ENCODE measurements around the gene ARHGEF1.

Gene ARHGEF1

DNA sequence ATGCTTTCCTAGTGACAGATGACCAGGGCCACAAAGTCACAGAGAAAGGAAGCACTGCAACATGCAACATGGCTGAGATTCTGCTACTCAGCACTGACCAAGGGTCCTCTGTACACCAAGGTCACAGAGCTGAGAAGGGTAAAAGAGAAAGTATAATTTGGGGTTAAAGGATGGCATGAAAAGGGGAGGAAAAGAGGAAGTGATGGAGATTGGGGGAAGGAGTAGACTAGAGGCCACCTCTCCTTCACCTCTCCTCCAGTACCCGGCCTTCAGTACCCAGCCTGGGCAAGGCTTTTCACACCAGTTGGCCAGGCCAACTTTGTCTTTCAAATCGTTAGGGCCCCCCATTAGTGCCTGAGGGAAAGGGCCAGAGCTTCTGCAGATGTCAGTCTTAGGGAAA lies 29.2 kb upstream of the ARHGEF1 start:
- Histone ChIP-seq H3K4me3 (ENCODE audit: low read depth, low read length) (no peak overlapping the region), H3K36me3 (ENCODE audit: control insufficient read depth in 2 of 2, insufficient read depth in 1 of 2, low read length in 2 of 2) (no peaks in the 10 kb centered on the region), H3K9me3 (ENCODE audit: control insufficient read depth, insufficient read depth, low read depth, low read length) (no peaks in the 10 kb centered on the region), H3K4me1 (ENCODE audit: control insufficient read depth, insufficient read depth, low read length) (no peaks in the 10 kb centered on the region), H3K27ac (ENCODE audit: extremely low read depth, low read depth, low read length) (no peak overlapping the region)
- ChIA-PET CTCF (interaction anchor here (0.6 to 2.6 kb wide), 5 partner anchors 18 to 1692 kb away, joined by 3 to 14 read pairs (median 5); no protein-coding TSS in a partner anchor), POLR2A (interaction anchor here (2.9 kb wide), 1 partner anchor 12 kb away, joined by 9 read pairs; no protein-coding TSS in a partner anchor)
- no peak for TF ChIP-seq ZNF169 (tag by site-specific recombination; IDR thresholded peaks at IDR 0.05)
- TF ChIP-seq ZNF155 (tag by site-specific recombination; IDR thresholded peaks at IDR 0.05), result no peak
- TF ChIP-seq KLF9 (tag by site-specific recombination; IDR thresholded peaks at IDR 0.05; ENCODE audit: low read depth), result no peak
- TF ChIP-seq ZNF670 (tag by site-specific recombination; IDR thresholded peaks at IDR 0.05; ENCODE audit: low read depth), result no peak
- TF ChIP-seq, protein P1, sequence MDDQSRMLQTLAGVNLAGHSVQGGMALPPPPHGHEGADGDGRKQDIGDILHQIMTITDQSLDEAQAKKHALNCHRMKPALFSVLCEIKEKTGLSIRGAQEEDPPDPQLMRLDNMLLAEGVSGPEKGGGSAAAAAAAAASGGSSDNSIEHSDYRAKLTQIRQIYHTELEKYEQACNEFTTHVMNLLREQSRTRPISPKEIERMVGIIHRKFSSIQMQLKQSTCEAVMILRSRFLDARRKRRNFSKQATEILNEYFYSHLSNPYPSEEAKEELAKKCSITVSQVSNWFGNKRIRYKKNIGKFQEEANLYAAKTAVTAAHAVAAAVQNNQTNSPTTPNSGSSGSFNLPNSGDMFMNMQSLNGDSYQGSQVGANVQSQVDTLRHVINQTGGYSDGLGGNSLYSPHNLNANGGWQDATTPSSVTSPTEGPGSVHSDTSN (CRISPR knock-in tag; IDR thresholded peaks at IDR 0.05), result no peak
- no peak for TF ChIP-seq KLF10 (tag by site-specific recombination; IDR thresholded peaks at IDR 0.05)
- TF ChIP-seq, protein P2, sequence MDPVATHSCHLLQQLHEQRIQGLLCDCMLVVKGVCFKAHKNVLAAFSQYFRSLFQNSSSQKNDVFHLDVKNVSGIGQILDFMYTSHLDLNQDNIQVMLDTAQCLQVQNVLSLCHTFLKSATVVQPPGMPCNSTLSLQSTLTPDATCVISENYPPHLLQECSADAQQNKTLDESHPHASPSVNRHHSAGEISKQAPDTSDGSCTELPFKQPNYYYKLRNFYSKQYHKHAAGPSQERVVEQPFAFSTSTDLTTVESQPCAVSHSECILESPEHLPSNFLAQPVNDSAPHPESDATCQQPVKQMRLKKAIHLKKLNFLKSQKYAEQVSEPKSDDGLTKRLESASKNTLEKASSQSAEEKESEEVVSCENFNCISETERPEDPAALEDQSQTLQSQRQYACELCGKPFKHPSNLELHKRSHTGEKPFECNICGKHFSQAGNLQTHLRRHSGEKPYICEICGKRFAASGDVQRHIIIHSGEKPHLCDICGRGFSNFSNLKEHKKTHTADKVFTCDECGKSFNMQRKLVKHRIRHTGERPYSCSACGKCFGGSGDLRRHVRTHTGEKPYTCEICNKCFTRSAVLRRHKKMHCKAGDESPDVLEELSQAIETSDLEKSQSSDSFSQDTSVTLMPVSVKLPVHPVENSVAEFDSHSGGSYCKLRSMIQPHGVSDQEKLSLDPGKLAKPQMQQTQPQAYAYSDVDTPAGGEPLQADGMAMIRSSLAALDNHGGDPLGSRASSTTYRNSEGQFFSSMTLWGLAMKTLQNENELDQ (tag by site-specific recombination; IDR thresholded peaks at IDR 0.05; ENCODE audit: low read depth), result no peak
- TF ChIP-seq ZNF211 (tag by site-specific recombination; IDR thresholded peaks at IDR 0.05; ENCODE audit: low read depth), result no peak
- no peak for TF ChIP-seq GLIS1 (tag by site-specific recombination; IDR thresholded peaks at IDR 0.05)
- no peak for TF ChIP-seq ZNF184 (tag by site-specific recombination; IDR thresholded peaks at IDR 0.05)
- no peak for TF ChIP-seq ZNF843 (tag by site-specific recombination; IDR thresholded peaks at IDR 0.05)
- no peak for TF ChIP-seq ZNF394 (tag by site-specific recombination; IDR thresholded peaks at IDR 0.05; ENCODE audit: borderline replicate concordance)
- no peak for TF ChIP-seq ZNF555 (tag by site-specific recombination; conservative IDR thresholded peaks at IDR 0.05)
- TF ChIP-seq ZNF558 (tag by site-specific recombination; IDR thresholded peaks at IDR 0.05), result no peak
- TF ChIP-seq, protein P3, sequence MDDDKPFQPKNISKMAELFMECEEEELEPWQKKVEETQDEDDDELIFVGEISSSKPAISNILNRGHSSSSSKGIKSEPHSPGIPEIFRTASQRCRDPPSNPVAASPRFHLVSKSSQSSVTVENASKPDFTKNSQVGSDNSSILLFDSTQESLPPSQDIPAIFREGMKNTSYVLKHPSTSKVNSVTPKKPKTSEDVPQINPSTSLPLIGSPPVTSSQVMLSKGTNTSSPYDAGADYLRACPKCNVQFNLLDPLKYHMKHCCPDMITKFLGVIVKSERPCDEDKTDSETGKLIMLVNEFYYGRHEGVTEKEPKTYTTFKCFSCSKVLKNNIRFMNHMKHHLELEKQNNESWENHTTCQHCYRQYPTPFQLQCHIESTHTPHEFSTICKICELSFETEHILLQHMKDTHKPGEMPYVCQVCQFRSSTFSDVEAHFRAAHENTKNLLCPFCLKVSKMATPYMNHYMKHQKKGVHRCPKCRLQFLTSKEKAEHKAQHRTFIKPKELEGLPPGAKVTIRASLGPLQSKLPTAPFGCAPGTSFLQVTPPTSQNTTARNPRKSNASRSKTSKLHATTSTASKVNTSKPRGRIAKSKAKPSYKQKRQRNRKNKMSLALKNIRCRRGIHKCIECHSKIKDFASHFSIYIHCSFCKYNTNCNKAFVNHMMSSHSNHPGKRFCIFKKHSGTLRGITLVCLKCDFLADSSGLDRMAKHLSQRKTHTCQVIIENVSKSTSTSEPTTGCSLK (tag by site-specific recombination; IDR thresholded peaks at IDR 0.05), result no peak

- Histone ChIP-seq H3K36me3 (ENCODE audit: control insufficient read depth in 2 of 2, insufficient read depth in 1 of 2, low read length in 2 of 2) (peaks cover 35 to 39% of the 10 kb centered on the region in 2 experiments), H3K4me1 (ENCODE audit: control insufficient read depth, insufficient read depth, low read length) (peaks cover 27% of the 10 kb centered on the region), H3K27ac (ENCODE audit: extremely low read depth, low read depth, low read length) (peak overlapping the region; percentile 100), H3K9me3 (ENCODE audit: control insufficient read depth, insufficient read depth, low read depth, low read length) (no peaks in the 10 kb centered on the region), H3K4me3 (ENCODE audit: low read depth, low read length) (peak overlapping the region; percentile 16)
- ChIA-PET POLR2A (interaction anchor here (0.6 to 3.9 kb wide), 25 partner anchors 9 to 538 kb away, joined by 3 to 118 read pairs (median 6); partner anchors contain the start of genes ARHGEF1, B9D2, DEDD2 and DMAC2), CTCF (interaction anchor here (0.6 to 4.3 kb wide), 20 partner anchors 8 to 1401 kb away, joined by 3 to 34 read pairs (median 5); no protein-coding TSS in a partner anchor)
- TF ChIP-seq ZNF664 (tag by site-specific recombination; IDR thresholded peaks at IDR 0.05) (peak; percentile 47; the same call in 1 of the 2 replicates), ZNF558 (tag by site-specific recombination; IDR thresholded peaks at IDR 0.05) (no peak), ZNF654 (tag by site-specific recombination; IDR thresholded peaks at IDR 0.05; ENCODE audit: low read depth) (peak; percentile 27; the same call in 1 of the 2 replicates), SCRT2 (tag by site-specific recombination; IDR thresholded peaks at IDR 0.05) (peak; percentile 61), ZNF530 (tag by site-specific recombination; IDR thresholded peaks at IDR 0.05; ENCODE audit: low read depth) (no peak), ZNF335 (tag by site-specific recombination; conservative IDR thresholded peaks at IDR 0.05) (peak; percentile 95), ZNF324 (tag by site-specific recombination; IDR thresholded peaks at IDR 0.05) (no peak)
- TF ChIP-seq, protein P4, sequence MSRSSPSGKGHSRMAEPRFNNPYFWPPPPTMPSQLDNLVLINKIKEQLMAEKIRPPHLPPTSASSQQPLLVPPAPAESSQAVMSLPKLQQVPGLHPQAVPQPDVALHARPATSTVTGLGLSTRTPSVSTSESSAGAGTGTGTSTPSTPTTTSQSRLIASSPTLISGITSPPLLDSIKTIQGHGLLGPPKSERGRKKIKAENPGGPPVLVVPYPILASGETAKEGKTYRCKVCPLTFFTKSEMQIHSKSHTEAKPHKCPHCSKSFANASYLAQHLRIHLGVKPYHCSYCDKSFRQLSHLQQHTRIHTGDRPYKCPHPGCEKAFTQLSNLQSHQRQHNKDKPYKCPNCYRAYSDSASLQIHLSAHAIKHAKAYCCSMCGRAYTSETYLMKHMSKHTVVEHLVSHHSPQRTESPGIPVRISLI (tag by site-specific recombination; IDR thresholded peaks at IDR 0.05), result peak; percentile 86
These were observed 23.8 kb upstream of the ARHGEF1 start for GRCh38 chr19:41859213-41859617.
